ENCODE data around the gene TSHZ2. TPM values are rescaled to one million over a fixed set of nuclear protein-coding genes. Genes with fewer than 3 reads are reported as not detected.

Gene TSHZ2
- total and polyA plus RNA-seq, 2 donors (not counting 3 experiments of a cell fraction or from before 2014, with no cell fraction given): not detected

- no peak for FAIRE-seq
- Histone ChIP-seq H4K20me1 (replicated peaks; ENCODE audit: control insufficient read depth, extremely low read depth, insufficient read depth, low read length) (no peaks in the 10 kb centered on the region), H3K27me3 (ENCODE audit: control insufficient read depth in 2 of 2, insufficient read depth in 2 of 2, low read length in 2 of 2) (no peaks in the 10 kb centered on the region), H3K9me3 (replicated peaks; ENCODE audit: control insufficient read depth, insufficient read depth, low read length) (no peaks in the 10 kb centered on the region), H2AFZ (ENCODE audit: low read depth, low read length) (no peak overlapping the region), H3K27ac (ENCODE audit: insufficient read depth, low read depth, low read length) (no peak overlapping the region), H3K79me2 (ENCODE audit: control insufficient read depth, insufficient read depth, low read length) (no peaks in the 10 kb centered on the region), H3K4me1 (ENCODE audit: control insufficient read depth, extremely low read depth, insufficient read depth, low read length) (no peaks in the 10 kb centered on the region), H3K36me3 (ENCODE audit: control insufficient read depth in 2 of 2, extremely low read depth in 1 of 2, insufficient read depth in 2 of 2, low read length in 2 of 2) (no peaks in the 10 kb centered on the region), H3K9me1 (replicated peaks; ENCODE audit: control insufficient read depth, extremely low read depth, insufficient read depth, low read length) (no peaks in the 10 kb centered on the region), H3K9ac (replicated peaks; ENCODE audit: extremely low read depth, insufficient read depth, low read length) (no peak overlapping the region), H3K4me2 (ENCODE audit: insufficient read depth, low read length) (no peak overlapping the region), H3K4me3 (replicated peaks in 1 of 3; ENCODE audit: insufficient read depth in 1 of 3, low read depth in 1 of 3, low read length in 3 of 3) (no peak overlapping the region)
- CTCF ChIA-PET: no interaction called here
- BruUV-seq (replicated peaks): no TSS peak
- POLR2A ChIA-PET: no interaction called here
- TF ChIP-seq POLR2A (IDR thresholded peaks at IDR 0.05; ENCODE audit: low read depth, low read length): no peak
- no peak for TF ChIP-seq CTCF (IDR thresholded peaks at IDR 0.05; ENCODE audit: extremely low read depth in 1 of 2, insufficient read depth in 1 of 2, low read depth in 1 of 2, low read length in 2 of 2)
- TF ChIP-seq MAX (IDR thresholded peaks at IDR 0.05; ENCODE audit: insufficient read depth, insufficient read length): no peak
- no peak for TF ChIP-seq FOS (IDR thresholded peaks at IDR 0.05; ENCODE audit: borderline replicate concordance, insufficient read depth, low read length)
- TF ChIP-seq EZH2 (IDR thresholded peaks at IDR 0.05; ENCODE audit: borderline replicate concordance, low read depth, low read length, severe bottlenecking): no peak
- no peak for TF ChIP-seq GATA2 (IDR thresholded peaks at IDR 0.05; ENCODE audit: insufficient read depth, insufficient read length, low read depth, low read length)
- no peak for DNase-seq (ENCODE audit: low read depth, low spot score)
- dilution Hi-C loops (cut with MboI; ENCODE audit: extremely low pct_ligation_motif_present, low sequenced_read_pairs) (no loop called here), intact Hi-C loops (cut with micrococcal nuclease) (no loop called here)
Measured at GRCh38 chr20:53405139-53405538, 433.0 kb downstream of the TSHZ2 start.

- Histone ChIP-seq H3K36me3 (ENCODE audit: control insufficient read depth in 2 of 2, extremely low read depth in 1 of 2, insufficient read depth in 2 of 2, low read length in 2 of 2) (no peaks in the 10 kb centered on the region), H3K79me2 (ENCODE audit: control insufficient read depth, insufficient read depth, low read length) (no peaks in the 10 kb centered on the region), H3K9ac (replicated peaks; ENCODE audit: extremely low read depth, insufficient read depth, low read length) (no peak overlapping the region), H3K9me1 (replicated peaks; ENCODE audit: control insufficient read depth, extremely low read depth, insufficient read depth, low read length) (no peaks in the 10 kb centered on the region), H3K4me2 (ENCODE audit: insufficient read depth, low read length) (no peak overlapping the region), H3K4me1 (ENCODE audit: control insufficient read depth, extremely low read depth, insufficient read depth, low read length) (no peaks in the 10 kb centered on the region), H3K27me3 (ENCODE audit: control insufficient read depth in 2 of 2, insufficient read depth in 2 of 2, low read length in 2 of 2) (no peaks in the 10 kb centered on the region), H3K9me3 (replicated peaks; ENCODE audit: control insufficient read depth, insufficient read depth, low read length) (no peaks in the 10 kb centered on the region), H4K20me1 (replicated peaks; ENCODE audit: control insufficient read depth, extremely low read depth, insufficient read depth, low read length) (no peaks in the 10 kb centered on the region), H3K27ac (ENCODE audit: insufficient read depth, low read depth, low read length) (no peak overlapping the region), H3K4me3 (replicated peaks in 1 of 3; ENCODE audit: insufficient read depth in 1 of 3, low read depth in 1 of 3, low read length in 3 of 3) (no peak overlapping the region), H2AFZ (ENCODE audit: low read depth, low read length) (no peak overlapping the region)
- CTCF ChIA-PET: no interaction called here
- intact Hi-C loops (cut with micrococcal nuclease) (no loop called here), dilution Hi-C loops (cut with MboI; ENCODE audit: extremely low pct_ligation_motif_present, low sequenced_read_pairs) (no loop called here)
- BruUV-seq (replicated peaks): no TSS peak
- no peak for TF ChIP-seq MYC (IDR thresholded peaks at IDR 0.05; ENCODE audit: low read depth, low read length)
- TF ChIP-seq POLR2AphosphoS5 (IDR thresholded peaks at IDR 0.05; ENCODE audit: insufficient read depth, low read depth, low read length): no peak
- TF ChIP-seq CTCF (IDR thresholded peaks at IDR 0.05; ENCODE audit: extremely low read depth in 1 of 2, insufficient read depth in 1 of 2, low read depth in 1 of 2, low read length in 2 of 2): no peak
- no peak for TF ChIP-seq MAX (IDR thresholded peaks at IDR 0.05; ENCODE audit: insufficient read depth, insufficient read length)
- TF ChIP-seq POLR2A (IDR thresholded peaks at IDR 0.05; ENCODE audit: low read depth, low read length): no peak
- no peak for TF ChIP-seq GATA2 (IDR thresholded peaks at IDR 0.05; ENCODE audit: insufficient read depth, insufficient read length, low read depth, low read length)
- no peak for TF ChIP-seq EZH2 (IDR thresholded peaks at IDR 0.05; ENCODE audit: borderline replicate concordance, low read depth, low read length, severe bottlenecking)
- TF ChIP-seq FOS (IDR thresholded peaks at IDR 0.05; ENCODE audit: borderline replicate concordance, insufficient read depth, low read length): no peak
- FAIRE-seq: no peak
- no peak for DNase-seq (ENCODE audit: low read depth, low spot score)
- POLR2A ChIA-PET: no interaction called here
Measured at GRCh38 chr20:53406580-53406979, 434.4 kb downstream of the TSHZ2 start.
